ENCODE results near the gene CAD.

DNA sequence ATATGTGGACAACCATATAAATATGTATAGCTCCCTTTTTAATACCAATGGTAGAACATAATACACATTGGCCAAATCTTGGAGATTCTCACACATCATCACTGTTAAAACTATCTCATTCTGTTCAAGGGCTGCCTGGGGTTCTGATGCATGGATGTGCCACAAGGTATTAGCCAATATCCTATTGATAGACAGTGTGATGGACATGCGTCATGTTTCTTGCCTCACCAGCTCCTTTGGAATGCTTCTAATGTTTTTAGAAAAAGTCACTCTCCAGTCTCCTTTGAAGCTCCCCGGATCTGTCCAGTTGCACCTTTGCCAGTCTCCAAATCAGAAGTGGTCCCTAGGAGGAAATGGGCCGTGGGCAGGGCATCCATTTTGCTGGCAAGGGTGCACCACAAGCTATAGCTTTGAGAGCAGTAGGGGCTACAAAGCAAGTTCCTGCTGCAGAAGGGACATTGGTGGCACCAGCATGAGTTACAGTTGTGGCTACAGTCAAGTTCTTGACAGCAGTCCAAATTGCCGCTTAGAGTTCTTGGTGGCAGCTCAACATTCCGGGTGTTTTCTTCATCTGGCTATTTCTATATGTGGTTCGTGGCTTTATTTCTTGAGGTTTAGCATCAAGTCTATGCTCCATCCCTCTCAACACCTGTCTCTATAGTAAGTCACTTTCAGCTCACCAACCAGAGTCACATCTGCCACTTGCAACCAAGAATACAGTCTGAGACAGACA is 30.4 kb upstream of the CAD start:
- TF ChIP-seq, protein P1, sequence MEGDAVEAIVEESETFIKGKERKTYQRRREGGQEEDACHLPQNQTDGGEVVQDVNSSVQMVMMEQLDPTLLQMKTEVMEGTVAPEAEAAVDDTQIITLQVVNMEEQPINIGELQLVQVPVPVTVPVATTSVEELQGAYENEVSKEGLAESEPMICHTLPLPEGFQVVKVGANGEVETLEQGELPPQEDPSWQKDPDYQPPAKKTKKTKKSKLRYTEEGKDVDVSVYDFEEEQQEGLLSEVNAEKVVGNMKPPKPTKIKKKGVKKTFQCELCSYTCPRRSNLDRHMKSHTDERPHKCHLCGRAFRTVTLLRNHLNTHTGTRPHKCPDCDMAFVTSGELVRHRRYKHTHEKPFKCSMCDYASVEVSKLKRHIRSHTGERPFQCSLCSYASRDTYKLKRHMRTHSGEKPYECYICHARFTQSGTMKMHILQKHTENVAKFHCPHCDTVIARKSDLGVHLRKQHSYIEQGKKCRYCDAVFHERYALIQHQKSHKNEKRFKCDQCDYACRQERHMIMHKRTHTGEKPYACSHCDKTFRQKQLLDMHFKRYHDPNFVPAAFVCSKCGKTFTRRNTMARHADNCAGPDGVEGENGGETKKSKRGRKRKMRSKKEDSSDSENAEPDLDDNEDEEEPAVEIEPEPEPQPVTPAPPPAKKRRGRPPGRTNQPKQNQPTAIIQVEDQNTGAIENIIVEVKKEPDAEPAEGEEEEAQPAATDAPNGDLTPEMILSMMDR (IDR thresholded peaks at IDR 0.05 in 4 of 5, conservative IDR thresholded peaks at IDR 0.05 in 1 of 5) = no peak
- TF ChIP-seq POLR2A (IDR thresholded peaks at IDR 0.05) = no peak
